ENCODE results near the gene REEP6. TPM values are rescaled to one million over a fixed set of nuclear protein-coding genes. Genes with fewer than 3 reads are reported as not detected.
"Not testable (repeated sequence)": the region's sequence is repeated elsewhere in the genome, so short reads cannot be mapped to it uniquely, and the experiment has no call there.

Gene REEP6
- total RNA-seq, 1 experiment from 2014 or later: 9.2 TPM

- in situ Hi-C loops (cut with HindIII; ENCODE audit: low pct_unique_long_range_greater_than_20kb, low sequenced_read_pairs): no loop called here
Observed at GRCh38 chr19:1538978-1539377, 48.0 kb downstream of the REEP6 start.

GRCh38 chr19:1539749-1540148, 48.8 kb downstream of the REEP6 start:
- H3K9me3 ChIP-seq (ENCODE audit: control insufficient read depth, insufficient read depth, low read depth, low read length); H3K36me3 ChIP-seq (ENCODE audit: control insufficient read depth, insufficient read depth, low read length); ATAC-seq; in situ Hi-C loops (cut with HindIII; ENCODE audit: low pct_unique_long_range_greater_than_20kb, low sequenced_read_pairs); CTCF ChIA-PET; DNase-seq (ENCODE audit: low read depth, low spot score); intact Hi-C loops (cut with micrococcal nuclease; ENCODE audit: unreplicated experiment); H3K4me3 ChIP-seq (ENCODE audit: low read depth in 2 of 2, low read length in 2 of 2); H3K4me1 ChIP-seq (ENCODE audit: control insufficient read depth, insufficient read depth, low read length); BruUV-seq (replicated peaks); H3K27me3 ChIP-seq (ENCODE audit: control insufficient read depth, insufficient read depth, low read length); H3K27ac ChIP-seq (ENCODE audit: low read length): not testable (repeated sequence)
- POLR2A ChIA-PET: interaction anchor here (0.7 kb wide), 1 partner anchor 64 kb away, joined by 4 read pairs; no protein-coding TSS in a partner anchor

More at GRCh38 chr19:1538978-1539377, 48.0 kb downstream of the REEP6 start:
- TF ChIP-seq SIN3A (IDR thresholded peaks at IDR 0.05; ENCODE audit: borderline replicate concordance, insufficient read depth, low read depth, low read length): no peak
- H3K4me1 ChIP-seq (ENCODE audit: control insufficient read depth, insufficient read depth, low read length): no peaks in the 10 kb centered on the region
- ChIA-PET CTCF (no interaction called here), POLR2A (no interaction called here)
- H3K9me3 ChIP-seq (ENCODE audit: control insufficient read depth, insufficient read depth, low read depth, low read length): no peaks in the 10 kb centered on the region
- intact Hi-C loops (cut with micrococcal nuclease; ENCODE audit: unreplicated experiment): no loop called here
- no peaks in the 10 kb centered on the region for H3K27me3 ChIP-seq (ENCODE audit: control insufficient read depth, insufficient read depth, low read length)
- no peak overlapping the region for H3K27ac ChIP-seq (ENCODE audit: low read length)
- no peak overlapping the region for H3K4me3 ChIP-seq (ENCODE audit: low read depth in 2 of 2, low read length in 2 of 2)
- no peak for ATAC-seq
- no peak for DNase-seq (ENCODE audit: low read depth, low spot score)
- no TSS peak for BruUV-seq (replicated peaks)
- H3K36me3 ChIP-seq (ENCODE audit: control insufficient read depth, insufficient read depth, low read length): no peaks in the 10 kb centered on the region

- TF ChIP-seq REST (IDR thresholded peaks at IDR 0.05; ENCODE audit: insufficient read depth in 1 of 2, low read depth in 2 of 2, low read length in 1 of 2): no peak
- no peak for TF ChIP-seq POLR2AphosphoS5 (IDR thresholded peaks at IDR 0.05; ENCODE audit: low read depth, low read length)
- TF ChIP-seq CTCF (IDR thresholded peaks at IDR 0.05): no peak
- TF ChIP-seq SIN3A (IDR thresholded peaks at IDR 0.05; ENCODE audit: borderline replicate concordance, insufficient read depth, low read depth, low read length): no peak
- H3K27me3 ChIP-seq (ENCODE audit: control insufficient read depth, insufficient read depth, low read length): no peaks in the 10 kb centered on the region
- H3K4me1 ChIP-seq (ENCODE audit: control insufficient read depth, insufficient read depth, low read length): no peaks in the 10 kb centered on the region
- in situ Hi-C loops (cut with HindIII; ENCODE audit: low pct_unique_long_range_greater_than_20kb, low sequenced_read_pairs) (no loop called here), intact Hi-C loops (cut with micrococcal nuclease; ENCODE audit: unreplicated experiment) (no loop called here)
- no peak overlapping the region for H3K4me3 ChIP-seq (ENCODE audit: low read depth in 2 of 2, low read length in 2 of 2)
- ChIA-PET CTCF (no interaction called here), POLR2A (no interaction called here)
- no peaks in the 10 kb centered on the region for H3K9me3 ChIP-seq (ENCODE audit: control insufficient read depth, insufficient read depth, low read depth, low read length)
- ATAC-seq (no peak), DNase-seq (ENCODE audit: low read depth, low spot score) (no peak)
- no TSS peak for BruUV-seq (replicated peaks)
- H3K36me3 ChIP-seq (ENCODE audit: control insufficient read depth, insufficient read depth, low read length): no peaks in the 10 kb centered on the region
- H3K27ac ChIP-seq (ENCODE audit: low read length): no peak overlapping the region
Observed at GRCh38 chr19:1540365-1540925, 49.5 kb downstream of the REEP6 start.

Other genes starting within 250 kb of the REEP6 start
- 218 TPM for gene ATP5F1D, start 249.4 kb upstream of the REEP6 start, total RNA-seq (2021; ENCODE audit: unreplicated experiment)
- 118 TPM for gene MIDN, start 242.6 kb upstream of the REEP6 start, total RNA-seq (2021; ENCODE audit: unreplicated experiment)
- 66.6 TPM for gene CIRBP, start 221.8 kb upstream of the REEP6 start, total RNA-seq (2021; ENCODE audit: unreplicated experiment)
- gene FAM174C, start 215.7 kb upstream of the REEP6 start, total RNA-seq (2021; ENCODE audit: unreplicated experiment): 133 TPM
- 7.8 TPM for gene EFNA2, start 205.3 kb upstream of the REEP6 start, total RNA-seq (2021; ENCODE audit: unreplicated experiment)
- 73.0 TPM for gene NDUFS7, start 107.3 kb upstream of the REEP6 start, total RNA-seq (2021; ENCODE audit: unreplicated experiment)
- 21.2 TPM for gene GAMT, start 89.6 kb upstream of the REEP6 start, total RNA-seq (2021; ENCODE audit: unreplicated experiment)
- 195 TPM for gene DAZAP1, start 83.6 kb upstream of the REEP6 start, total RNA-seq (2021; ENCODE audit: unreplicated experiment)
- gene RPS15, start 52.8 kb upstream of the REEP6 start, total RNA-seq (2021; ENCODE audit: unreplicated experiment): 1,067 TPM
- gene APC2, start 41.1 kb upstream of the REEP6 start, total RNA-seq (2021; ENCODE audit: unreplicated experiment): 11.9 TPM
- 34.7 TPM for gene C19orf25, start 12.0 kb upstream of the REEP6 start, total RNA-seq (2021; ENCODE audit: unreplicated experiment)
- gene PCSK4, start 831 bp upstream of the REEP6 start, total RNA-seq (2021; ENCODE audit: unreplicated experiment): 9.9 TPM
- 20.6 TPM for gene ADAMTSL5, start 21.8 kb downstream of the REEP6 start, total RNA-seq (2021; ENCODE audit: unreplicated experiment)
- not detected for gene PLK5, start 32.9 kb downstream of the REEP6 start, total RNA-seq (2021; ENCODE audit: unreplicated experiment)
- gene MEX3D, start 77.1 kb downstream of the REEP6 start, total RNA-seq (2021; ENCODE audit: unreplicated experiment): 73.7 TPM
- gene MBD3, start 101.7 kb downstream of the REEP6 start, total RNA-seq (2021; ENCODE audit: unreplicated experiment): 139 TPM
- gene UQCR11, start 114.3 kb downstream of the REEP6 start, total RNA-seq (2021; ENCODE audit: unreplicated experiment): 300 TPM
- 175 TPM for gene TCF3, start 161.4 kb downstream of the REEP6 start, total RNA-seq (2021; ENCODE audit: unreplicated experiment)

Measured in Panc1 (cell line).